Retinal pigment epithelial cell (primary cell): ENCODE measurements around the gene ZFYVE28.

Experiments used
- DNase-seq: peaks from one replicate; pipeline ENCODE4 v3.0.0-alpha.2; 2010; ENCODE audit warnings: low read depth
- H3K4me3 ChIP-seq: 2 replicates; pipeline ENCODE4 v1.5.1; 2011; ENCODE audit warnings: mild to moderate bottlenecking, low read length, control low read depth, moderate library complexity
- TF ChIP-seq, protein P1 (sequence below): conservative IDR thresholded peaks from 2 replicates; pipeline ENCODE4 v1.5.1; 2011; ENCODE audit warnings: low read depth, low read length, control low read depth, inconsistent platforms

The ZFYVE28 gene

DNA sequence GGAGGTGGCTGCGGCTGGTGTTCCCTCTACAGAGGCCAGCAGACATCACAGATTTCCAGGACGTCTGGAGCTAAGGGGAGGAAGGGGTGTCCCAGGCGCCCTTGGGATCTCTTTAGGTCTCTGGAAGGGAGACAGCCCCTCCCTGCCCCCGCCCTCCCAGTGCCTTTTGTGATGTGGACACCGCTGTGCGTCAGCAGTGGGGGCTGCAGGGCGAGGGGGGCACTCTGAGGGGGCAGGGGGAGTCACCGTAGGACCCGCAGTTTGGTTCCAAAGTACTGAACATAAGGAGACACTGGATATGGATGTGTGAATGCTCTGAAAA, 130.9 kb downstream of the ZFYVE28 start:
- DNase-seq = no peak
- no peak overlapping the region for H3K4me3 ChIP-seq
- TF ChIP-seq, protein P1, sequence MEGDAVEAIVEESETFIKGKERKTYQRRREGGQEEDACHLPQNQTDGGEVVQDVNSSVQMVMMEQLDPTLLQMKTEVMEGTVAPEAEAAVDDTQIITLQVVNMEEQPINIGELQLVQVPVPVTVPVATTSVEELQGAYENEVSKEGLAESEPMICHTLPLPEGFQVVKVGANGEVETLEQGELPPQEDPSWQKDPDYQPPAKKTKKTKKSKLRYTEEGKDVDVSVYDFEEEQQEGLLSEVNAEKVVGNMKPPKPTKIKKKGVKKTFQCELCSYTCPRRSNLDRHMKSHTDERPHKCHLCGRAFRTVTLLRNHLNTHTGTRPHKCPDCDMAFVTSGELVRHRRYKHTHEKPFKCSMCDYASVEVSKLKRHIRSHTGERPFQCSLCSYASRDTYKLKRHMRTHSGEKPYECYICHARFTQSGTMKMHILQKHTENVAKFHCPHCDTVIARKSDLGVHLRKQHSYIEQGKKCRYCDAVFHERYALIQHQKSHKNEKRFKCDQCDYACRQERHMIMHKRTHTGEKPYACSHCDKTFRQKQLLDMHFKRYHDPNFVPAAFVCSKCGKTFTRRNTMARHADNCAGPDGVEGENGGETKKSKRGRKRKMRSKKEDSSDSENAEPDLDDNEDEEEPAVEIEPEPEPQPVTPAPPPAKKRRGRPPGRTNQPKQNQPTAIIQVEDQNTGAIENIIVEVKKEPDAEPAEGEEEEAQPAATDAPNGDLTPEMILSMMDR = no peak

DNA sequence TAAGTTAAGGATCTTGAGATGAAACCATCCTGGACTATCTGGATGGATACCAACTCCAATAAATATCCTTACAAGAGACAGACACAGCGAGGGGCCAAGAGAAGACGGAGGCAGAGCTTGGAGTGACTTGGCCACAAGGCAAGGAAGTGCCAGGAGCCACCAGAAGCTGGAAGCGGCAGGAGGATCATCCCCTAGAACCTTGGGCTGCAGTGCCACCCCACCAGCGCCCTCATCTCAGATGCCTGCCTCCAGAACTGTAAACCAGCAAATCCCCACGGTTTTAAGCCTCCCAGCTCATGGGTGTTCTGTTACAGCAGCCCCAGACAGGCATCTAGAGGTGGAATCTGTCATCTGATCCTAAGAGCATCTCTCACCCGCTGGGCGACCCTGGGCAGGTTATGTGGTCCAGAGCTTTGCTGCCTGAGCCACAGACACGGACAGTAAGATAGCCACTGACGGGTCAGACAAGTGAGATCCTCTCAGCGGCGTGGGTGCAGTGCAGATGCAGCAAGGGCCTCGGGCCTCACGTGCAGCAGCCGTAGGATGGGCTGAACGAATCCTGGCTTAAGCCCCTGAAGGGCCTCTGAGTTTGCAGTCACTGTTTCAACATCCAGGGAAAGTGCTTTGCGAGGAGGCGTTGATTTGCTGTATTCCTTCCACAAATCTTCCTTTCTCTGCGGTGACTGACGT, 131.4 kb downstream of the ZFYVE28 start:
- TF ChIP-seq, protein P1 = no peak
- H3K4me3 ChIP-seq = no peak overlapping the region
- DNase-seq = no peak

DNA sequence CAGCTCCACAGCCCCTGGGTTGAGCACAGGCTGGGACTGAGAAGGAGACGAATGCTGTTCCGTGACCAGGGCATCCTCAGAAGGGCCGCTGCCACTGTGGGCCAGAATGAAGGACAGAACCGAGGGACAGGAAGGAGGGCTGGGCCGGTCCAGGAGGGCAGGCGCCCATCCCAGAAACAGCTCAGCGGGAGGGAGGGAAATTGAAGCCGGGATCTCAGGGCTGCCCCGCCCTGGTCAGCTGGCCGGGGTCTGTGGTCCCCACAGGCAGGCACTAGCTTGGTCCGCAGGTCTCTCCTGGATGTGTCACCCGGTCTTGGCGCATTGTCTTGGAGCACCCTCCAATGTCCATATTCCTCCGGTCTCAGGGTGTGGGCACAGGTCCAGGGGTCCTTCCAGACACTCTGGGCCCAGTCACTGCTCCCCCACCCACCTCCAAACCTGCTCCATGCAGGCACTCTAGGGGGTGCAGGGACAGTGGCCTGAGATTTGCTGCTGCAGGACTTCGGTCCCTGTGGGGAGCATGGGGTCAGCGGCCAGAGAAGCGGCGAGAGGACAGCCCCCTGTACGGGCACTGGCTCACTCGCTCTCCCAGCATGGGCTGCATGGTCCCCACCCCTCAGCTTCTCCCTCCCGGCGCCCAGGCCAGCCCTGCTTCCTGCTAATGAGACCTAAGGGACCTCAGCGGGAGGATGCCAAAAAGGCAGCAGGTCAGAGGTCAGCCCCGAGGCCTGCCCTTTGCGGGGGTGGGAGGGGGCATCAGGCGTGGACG, 132.6 kb downstream of the ZFYVE28 start:
- TF ChIP-seq, protein P1 = no peak
- no peak for DNase-seq
- no peak overlapping the region for H3K4me3 ChIP-seq

DNA sequence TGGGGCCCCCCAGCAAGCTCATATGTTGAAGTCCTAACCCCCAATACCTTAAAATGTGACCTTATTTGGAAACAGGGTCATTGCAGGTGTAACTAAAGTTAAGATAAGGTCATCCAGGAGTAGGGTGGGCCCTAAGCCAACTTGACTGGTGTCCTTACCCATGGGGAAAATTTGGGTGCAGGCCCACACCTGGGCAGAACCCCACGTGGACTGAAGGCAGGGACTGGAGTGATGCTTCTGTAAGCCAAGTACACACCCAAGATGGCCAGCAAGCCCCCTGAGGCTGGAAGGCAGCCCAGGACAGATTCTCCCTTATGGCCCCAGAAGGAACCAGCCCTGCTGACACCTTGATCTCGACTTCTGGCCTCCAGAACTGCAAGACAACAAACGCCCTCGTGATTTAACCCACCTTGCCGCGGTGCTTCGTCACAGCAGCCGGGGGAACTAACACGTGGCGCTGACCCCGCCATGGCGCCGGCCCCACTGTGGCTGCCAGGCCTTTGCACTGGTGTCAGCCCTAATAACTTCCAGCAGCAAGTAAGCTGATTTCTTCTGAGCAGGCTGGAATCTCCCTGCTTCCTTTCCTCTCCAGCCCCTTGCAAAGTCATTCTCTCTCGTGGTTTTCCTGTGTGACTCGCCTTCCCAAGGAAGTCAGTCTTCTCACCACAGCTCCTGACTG, 133.4 kb downstream of the ZFYVE28 start:
- no peak overlapping the region for H3K4me3 ChIP-seq
- no peak for DNase-seq
- TF ChIP-seq, protein P1 = no peak

DNA sequence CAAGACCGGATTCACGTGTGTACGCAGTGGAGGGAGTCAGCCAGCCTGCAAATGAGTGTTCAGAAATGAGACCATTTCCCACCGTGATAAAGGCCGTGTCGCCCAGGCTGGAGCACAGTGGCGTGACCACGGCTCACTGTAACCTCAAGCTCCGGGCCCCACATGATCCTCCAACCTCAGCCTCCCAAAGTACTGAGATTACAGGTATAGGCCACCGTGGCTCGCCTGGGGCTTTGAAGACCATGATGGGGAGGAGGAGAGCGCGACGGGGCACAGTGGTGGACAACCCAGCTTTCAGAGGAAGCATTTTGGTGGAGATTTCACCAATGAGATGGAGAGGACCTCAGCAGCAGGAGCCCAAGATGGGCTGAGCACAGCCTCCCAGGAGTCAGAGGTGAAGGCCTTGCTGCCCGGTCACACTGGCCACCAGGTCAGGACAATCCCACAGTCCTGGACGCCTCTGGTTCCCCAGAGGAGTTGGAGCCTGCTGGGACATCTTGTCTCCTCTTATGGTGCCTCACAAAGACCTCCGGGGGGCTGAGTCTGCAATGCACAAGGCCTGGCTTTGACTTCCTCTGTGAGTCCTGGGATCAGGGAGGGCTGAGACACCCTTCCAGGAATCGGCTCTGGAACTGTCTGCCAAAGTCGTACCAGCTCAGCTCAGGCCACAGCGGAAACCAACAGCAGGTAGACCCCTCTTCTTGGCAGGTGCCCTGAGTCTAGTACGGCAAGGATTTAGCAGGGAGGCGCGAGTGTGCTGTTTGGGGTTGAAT, 134.1 kb downstream of the ZFYVE28 start:
- H3K4me3 ChIP-seq = no peak overlapping the region
- TF ChIP-seq, protein P1 = no peak
- DNase-seq = no peak

DNA sequence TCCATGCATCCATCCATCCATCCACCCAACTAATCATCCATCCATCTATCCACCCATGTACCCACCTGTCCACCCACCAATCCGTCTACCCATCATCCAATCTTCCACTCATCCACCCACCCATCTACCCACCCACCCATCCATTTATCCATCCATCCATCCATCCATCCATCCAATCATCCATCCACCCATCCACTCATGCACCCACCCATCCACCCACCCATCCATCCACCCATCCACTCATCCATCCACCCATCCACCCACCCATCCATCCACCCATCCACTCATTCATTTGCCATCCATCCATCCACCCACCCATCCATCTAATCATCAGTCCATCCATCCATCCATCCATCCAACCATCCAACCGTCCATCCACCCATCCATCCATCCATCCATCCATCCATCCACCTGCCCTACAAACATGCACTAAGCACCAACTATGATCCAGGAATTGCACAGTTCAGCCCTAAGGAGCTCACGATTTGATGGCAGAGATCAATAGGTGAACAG, 135.2 kb downstream of the ZFYVE28 start:
- TF ChIP-seq, protein P1 = no peak
- no peak overlapping the region for H3K4me3 ChIP-seq
- no peak for DNase-seq
